ENCODE measurements around the gene CBLB. TPM values are rescaled to one million over a fixed set of nuclear protein-coding genes. Genes with fewer than 3 reads are reported as not detected.

The CBLB gene
- total RNA-seq, 1 experiment from 2014 or later = 19.7 TPM

DNA sequence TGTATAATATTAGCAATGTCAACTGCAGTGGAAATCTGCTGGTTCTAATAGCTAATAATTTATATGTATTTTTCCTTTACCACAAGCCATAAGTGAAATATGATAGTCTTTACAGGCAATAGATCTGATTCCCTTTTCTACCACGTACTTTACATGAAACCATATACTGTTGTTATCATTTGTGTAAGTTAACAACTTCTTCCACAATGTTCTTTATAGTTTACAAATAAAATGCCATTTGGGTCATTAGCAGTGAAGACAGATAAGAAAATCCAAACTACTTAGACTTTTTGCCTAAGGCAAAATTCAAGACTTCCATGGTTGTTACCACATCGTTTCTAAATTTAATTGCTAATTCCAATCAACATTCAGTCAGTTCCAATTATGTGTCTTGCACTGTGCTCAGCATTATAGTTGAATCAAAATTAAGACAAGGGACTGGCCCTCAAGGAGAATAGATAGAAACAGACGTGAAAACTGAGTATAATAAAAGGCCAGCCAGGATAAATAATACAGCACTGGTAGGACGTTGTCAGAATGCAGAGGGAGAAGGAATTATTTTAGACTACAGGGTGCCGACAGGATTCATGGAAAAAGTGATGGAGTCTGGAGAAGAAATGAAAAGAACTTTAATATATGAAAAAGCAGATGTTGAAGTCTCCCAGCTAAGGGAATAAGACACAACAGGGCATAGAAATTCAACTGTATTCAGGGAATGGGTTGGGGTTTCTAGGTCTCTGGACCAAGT is 252.3 kb downstream of the CBLB start:
- no peaks in the 10 kb centered on the region for H3K36me3 Mint-ChIP-seq (ENCODE audit: insufficient read depth, unreplicated experiment)
- H3K4me1 Mint-ChIP-seq (ENCODE audit: insufficient read depth, unreplicated experiment) = no peaks in the 10 kb centered on the region
- DNase-seq (ENCODE audit: unreplicated experiment) = no peak
- no peak overlapping the region for H3K27ac Mint-ChIP-seq (ENCODE audit: low read depth, unreplicated experiment)
- CTCF ChIA-PET = no interaction called here
- no peak overlapping the region for H3K4me3 Mint-ChIP-seq (ENCODE audit: unreplicated experiment)
- H3K27me3 Mint-ChIP-seq (ENCODE audit: insufficient read depth, unreplicated experiment) = no peaks in the 10 kb centered on the region
- H3K9me3 Mint-ChIP-seq (ENCODE audit: unreplicated experiment) = no peaks in the 10 kb centered on the region
- POLR2A ChIA-PET = no interaction called here
- no TSS peak for BruUV-seq (replicated peaks)
- intact Hi-C loops (cut with micrococcal nuclease) = no loop called here
- TF ChIP-seq, protein P1, sequence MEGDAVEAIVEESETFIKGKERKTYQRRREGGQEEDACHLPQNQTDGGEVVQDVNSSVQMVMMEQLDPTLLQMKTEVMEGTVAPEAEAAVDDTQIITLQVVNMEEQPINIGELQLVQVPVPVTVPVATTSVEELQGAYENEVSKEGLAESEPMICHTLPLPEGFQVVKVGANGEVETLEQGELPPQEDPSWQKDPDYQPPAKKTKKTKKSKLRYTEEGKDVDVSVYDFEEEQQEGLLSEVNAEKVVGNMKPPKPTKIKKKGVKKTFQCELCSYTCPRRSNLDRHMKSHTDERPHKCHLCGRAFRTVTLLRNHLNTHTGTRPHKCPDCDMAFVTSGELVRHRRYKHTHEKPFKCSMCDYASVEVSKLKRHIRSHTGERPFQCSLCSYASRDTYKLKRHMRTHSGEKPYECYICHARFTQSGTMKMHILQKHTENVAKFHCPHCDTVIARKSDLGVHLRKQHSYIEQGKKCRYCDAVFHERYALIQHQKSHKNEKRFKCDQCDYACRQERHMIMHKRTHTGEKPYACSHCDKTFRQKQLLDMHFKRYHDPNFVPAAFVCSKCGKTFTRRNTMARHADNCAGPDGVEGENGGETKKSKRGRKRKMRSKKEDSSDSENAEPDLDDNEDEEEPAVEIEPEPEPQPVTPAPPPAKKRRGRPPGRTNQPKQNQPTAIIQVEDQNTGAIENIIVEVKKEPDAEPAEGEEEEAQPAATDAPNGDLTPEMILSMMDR (IDR thresholded peaks at IDR 0.05; ENCODE audit: unreplicated experiment) = no peak

DNA sequence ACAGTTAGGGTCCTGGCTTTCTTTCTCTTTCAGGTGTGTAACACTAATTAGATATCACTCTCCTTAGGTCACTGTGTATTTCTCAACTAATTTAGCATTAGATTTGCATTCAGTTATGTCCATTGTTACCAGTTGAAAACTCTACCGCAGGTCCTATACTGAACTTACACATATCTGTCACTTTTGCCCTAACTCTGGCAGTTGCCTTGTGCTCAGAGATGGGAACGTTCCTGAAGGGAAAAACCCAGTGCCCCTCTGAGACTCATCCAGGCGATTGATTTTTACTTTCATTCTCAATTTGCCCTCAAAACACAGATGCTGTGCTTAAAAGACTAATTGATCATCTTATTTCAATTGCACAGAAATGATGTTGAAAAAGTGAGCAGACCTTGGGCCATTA is 253.0 kb downstream of the CBLB start:
- CTCF ChIA-PET = no interaction called here
- Mint-ChIP-seq H3K27ac (ENCODE audit: low read depth, unreplicated experiment) (no peak overlapping the region), H3K4me1 (ENCODE audit: insufficient read depth, unreplicated experiment) (no peaks in the 10 kb centered on the region), H3K9me3 (ENCODE audit: unreplicated experiment) (no peaks in the 10 kb centered on the region), H3K36me3 (ENCODE audit: insufficient read depth, unreplicated experiment) (no peaks in the 10 kb centered on the region), H3K27me3 (ENCODE audit: insufficient read depth, unreplicated experiment) (no peaks in the 10 kb centered on the region), H3K4me3 (ENCODE audit: unreplicated experiment) (no peak overlapping the region)
- POLR2A ChIA-PET = no interaction called here
- intact Hi-C loops (cut with micrococcal nuclease) = no loop called here
- TF ChIP-seq, protein P1 (IDR thresholded peaks at IDR 0.05; ENCODE audit: unreplicated experiment) = no peak
- BruUV-seq (replicated peaks) = no TSS peak
- DNase-seq (ENCODE audit: unreplicated experiment) = no peak

DNA sequence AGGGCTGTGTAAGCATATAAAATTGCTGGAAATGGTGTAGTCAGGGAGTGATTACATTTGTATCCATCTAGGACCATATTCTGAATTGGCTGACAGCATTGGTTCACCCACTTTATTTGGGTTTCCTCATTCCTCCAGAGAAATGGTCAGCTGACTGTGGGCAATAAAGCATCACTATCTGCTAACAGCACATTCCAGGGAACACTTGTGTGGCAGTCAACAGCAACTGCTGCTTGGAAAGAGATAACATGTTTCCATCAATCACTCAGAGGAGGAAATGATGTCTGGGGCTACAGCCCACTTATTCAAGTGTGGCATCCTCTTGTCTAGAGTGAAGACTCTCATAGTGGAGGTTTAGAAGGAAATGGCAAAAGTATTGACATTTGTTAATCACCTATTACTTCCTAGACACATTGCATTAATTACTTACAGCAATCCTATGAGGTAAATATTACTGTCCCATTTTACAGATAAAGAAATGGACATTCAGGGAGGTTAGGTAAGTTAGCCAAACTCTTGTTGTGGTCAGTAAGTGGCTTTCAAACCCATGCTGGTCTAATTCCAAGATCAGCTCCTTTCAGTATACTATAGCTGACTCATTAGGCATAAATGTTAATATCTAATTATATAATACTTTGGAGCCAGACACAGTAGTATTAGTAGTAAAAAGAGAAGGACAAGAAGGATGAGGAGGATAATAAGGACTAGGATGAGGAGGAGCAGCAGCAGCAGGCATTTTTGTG is 254.4 kb downstream of the CBLB start:
- ChIA-PET POLR2A (no interaction called here), CTCF (no interaction called here)
- Mint-ChIP-seq H3K36me3 (ENCODE audit: insufficient read depth, unreplicated experiment) (no peaks in the 10 kb centered on the region), H3K27me3 (ENCODE audit: insufficient read depth, unreplicated experiment) (no peaks in the 10 kb centered on the region), H3K4me1 (ENCODE audit: insufficient read depth, unreplicated experiment) (no peaks in the 10 kb centered on the region), H3K4me3 (ENCODE audit: unreplicated experiment) (no peak overlapping the region), H3K27ac (ENCODE audit: low read depth, unreplicated experiment) (no peak overlapping the region), H3K9me3 (ENCODE audit: unreplicated experiment) (no peaks in the 10 kb centered on the region)
- DNase-seq (ENCODE audit: unreplicated experiment) = no peak
- TF ChIP-seq, protein P1 (IDR thresholded peaks at IDR 0.05; ENCODE audit: unreplicated experiment) = no peak
- intact Hi-C loops (cut with micrococcal nuclease) = no loop called here
- no TSS peak for BruUV-seq (replicated peaks)

DNA sequence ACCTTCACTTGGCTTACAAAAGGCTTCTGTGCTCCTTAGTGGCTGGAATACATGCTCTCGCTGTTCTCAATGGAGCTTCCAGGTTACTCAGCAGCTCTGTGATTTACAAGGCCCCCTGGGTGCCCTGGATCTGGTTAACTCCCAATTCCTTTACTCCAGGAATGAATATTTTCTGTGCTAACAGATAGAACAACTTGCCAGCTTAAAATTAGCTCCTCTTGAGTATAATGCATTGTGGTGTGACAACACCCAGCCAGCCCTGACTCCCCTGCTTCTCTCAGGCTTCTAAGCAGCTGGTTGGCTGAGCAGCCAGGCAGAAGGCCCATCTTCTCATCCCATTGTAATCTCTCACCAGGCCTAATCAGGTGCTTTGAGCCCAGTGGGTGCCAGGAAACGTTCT is 255.7 kb downstream of the CBLB start:
- BruUV-seq (replicated peaks) = no TSS peak

More for the DNA sequence above, 255.7 kb downstream of the CBLB start:
- Mint-ChIP-seq H3K4me3 (ENCODE audit: unreplicated experiment) (no peak overlapping the region), H3K4me1 (ENCODE audit: insufficient read depth, unreplicated experiment) (peaks cover 10% of the 10 kb centered on the region), H3K27me3 (ENCODE audit: insufficient read depth, unreplicated experiment) (no peaks in the 10 kb centered on the region), H3K27ac (ENCODE audit: low read depth, unreplicated experiment) (no peak overlapping the region), H3K9me3 (ENCODE audit: unreplicated experiment) (no peaks in the 10 kb centered on the region), H3K36me3 (ENCODE audit: insufficient read depth, unreplicated experiment) (no peaks in the 10 kb centered on the region)
- intact Hi-C loops (cut with micrococcal nuclease) = no loop called here
- no peak for DNase-seq (ENCODE audit: unreplicated experiment)
- TF ChIP-seq, protein P1 (IDR thresholded peaks at IDR 0.05; ENCODE audit: unreplicated experiment) = no peak
- ChIA-PET CTCF (interaction anchor here (1.4 kb wide), 1 partner anchor 41 kb away, joined by 4 read pairs; no protein-coding TSS in a partner anchor), POLR2A (no interaction called here)
